Panc1 (cell line): ENCODE measurements around the gene LRRC18. TPM values are rescaled to one million over a fixed set of nuclear protein-coding genes. Genes with fewer than 3 reads are reported as not detected.
A peak's percentile ranks its signal among the peaks of the same experiment; 100 is the strongest.

Source experiments
- ATAC-seq: fragments of 200-7000 bp; cut with Tn5 transposase; 2 replicates; pipeline ENCODE4 v1.9.1; 2020; ENCODE audit warnings: mild to moderate bottlenecking, moderate library complexity
- BruUV-seq: library from RNA; stranded (reverse); fragments of 400-500 nt; replicated peaks from 2 replicates; lab custom pipeline; 2021; lab: Mats Ljungman, UMichigan
- CTCF ChIA-PET: fragments of 300-600 bp; sonication (Branson Sonifier 250); formaldehyde crosslinking; loops from one replicate; lab custom pipeline; 2022; ENCODE audit warnings: antibody characterized with exemption; lab: Charles Lee
- POLR2A ChIA-PET: fragments of 300-600 bp; sonication (Branson Sonifier 250); formaldehyde crosslinking; loops from one replicate; lab custom pipeline; 2022; ENCODE audit warnings: antibody characterized with exemption; lab: Charles Lee
- DNase-seq: peaks from one replicate; pipeline ENCODE4 v3.0.0-alpha.2; 2010; ENCODE audit warnings: low read depth, low spot score
- H3K27ac ChIP-seq: 2 replicates; pipeline ENCODE4 v1.5.1; 2011; ENCODE audit warnings: mild to moderate bottlenecking, low read length, inconsistent platforms
- H3K27me3 ChIP-seq: fragments of 200-500 bp; sonication (Bioruptor generic); 2 replicates; pipeline ENCODE4 v1.6.0; 2014; ENCODE audit warnings: low read length, inconsistent platforms; ENCODE audit not compliant: control insufficient read depth, insufficient read depth
- H3K36me3 ChIP-seq: fragments of 200-500 bp; sonication (Bioruptor generic); 2 replicates; pipeline ENCODE4 v1.5.1; 2014; ENCODE audit warnings: inconsistent platforms, mild to moderate bottlenecking, low read length, moderate library complexity; ENCODE audit not compliant: control insufficient read depth, insufficient read depth
- H3K4me1 ChIP-seq: 2 replicates; pipeline ENCODE4 v1.5.1; 2011; ENCODE audit warnings: inconsistent platforms, mild to moderate bottlenecking, low read length, moderate library complexity; ENCODE audit not compliant: control insufficient read depth, insufficient read depth
- H3K4me3 ChIP-seq, 2 experiments: 2 replicates each; pipeline ENCODE4 v1.5.1; 2011 to 2012; ENCODE audit warnings: low read depth in 2 of 2, low read length in 2 of 2, mild to moderate bottlenecking in 2 of 2, inconsistent platforms in 1 of 2, moderate library complexity in 1 of 2
- H3K9me3 ChIP-seq: fragments of 200-500 bp; sonication (Bioruptor generic); 2 replicates; pipeline ENCODE4 v1.5.1; 2014; ENCODE audit warnings: low read depth, mild to moderate bottlenecking, inconsistent platforms, low read length, moderate library complexity; ENCODE audit not compliant: control insufficient read depth, insufficient read depth
- CTCF ChIP-seq: fragments of 450-650 bp; IDR thresholded peaks from 2 replicates; pipeline ENCODE4 v1.5.1; 2017; ENCODE audit warnings: mild to moderate bottlenecking
- POLR2AphosphoS5 ChIP-seq: IDR thresholded peaks from 2 replicates; pipeline ENCODE4 v1.6.1; 2012; ENCODE audit warnings: mild to moderate bottlenecking, low read depth, low read length, moderate library complexity
- REST ChIP-seq, 2 experiments: IDR thresholded peaks; 2 replicates each; pipeline ENCODE4 v1.6.1; 2011 to 2012; ENCODE audit warnings: low read depth in 2 of 2, control low read depth in 1 of 2, low read length in 1 of 2, mild to moderate bottlenecking in 1 of 2, moderate library complexity in 1 of 2; ENCODE audit not compliant: insufficient read depth in 1 of 2
- SIN3A ChIP-seq: IDR thresholded peaks from 2 replicates; pipeline ENCODE4 v1.6.1; 2012; ENCODE audit warnings: low read depth, mild to moderate bottlenecking, low read length, moderate library complexity, borderline replicate concordance; ENCODE audit not compliant: insufficient read depth
- TCF7L2 ChIP-seq: IDR thresholded peaks from 2 replicates; pipeline ENCODE4 v1.6.1; 2011; ENCODE audit warnings: mild to moderate bottlenecking, low read depth, low read length, inconsistent platforms
- in situ Hi-C: cut with HindIII; loops from 2 replicates; pipeline ENCODE4 v1.10.0; 2016; ENCODE audit warnings: low sequenced_read_pairs, low pct_unique_long_range_greater_than_20kb
- intact Hi-C: fragments of 100-400 bp; cut with micrococcal nuclease; formaldehyde crosslinking; loops from one replicate; pipeline ENCODE4 v1.10.0; 2022; ENCODE audit not compliant: unreplicated experiment
- total RNA-seq: library from RNA; stranded (reverse); gene quantifications from one replicate; pipeline ENCODE4 v1.2.1, GENCODE V29; 2021; ENCODE audit not compliant: unreplicated experiment

The LRRC18 gene
- total RNA-seq, 1 experiment from 2014 or later = not detected

GRCh38 chr10:48981310-48981907 is 41.8 kb upstream of the LRRC18 start:
- in situ Hi-C loops = no loop called here
- no peak overlapping the region for H3K4me3 ChIP-seq
- H3K27me3 ChIP-seq = no peaks in the 10 kb centered on the region
- intact Hi-C loops = loop anchor here (5.0 to 10.0 kb wide), 5 partner anchors 181 to 531 kb away; partner anchors contain the start of genes C10orf71 and DRGX
- DNase-seq (peak; percentile 15), ATAC-seq (peak; percentile 92)
- POLR2A ChIA-PET = no interaction called here
- H3K27ac ChIP-seq = no peak overlapping the region
- no peaks in the 10 kb centered on the region for H3K4me1 ChIP-seq
- no peaks in the 10 kb centered on the region for H3K36me3 ChIP-seq
- no TSS peak for BruUV-seq
- no peaks in the 10 kb centered on the region for H3K9me3 ChIP-seq
- no peak for TF ChIP-seq TCF7L2
- TF ChIP-seq SIN3A = no peak
- TF ChIP-seq CTCF = peak; percentile 97
- TF ChIP-seq REST (IDR thresholded peaks at IDR 0.05; ENCODE audit: insufficient read depth in 1 of 2, low read depth in 2 of 2, low read length in 1 of 2) = no peak
- no peak for TF ChIP-seq POLR2AphosphoS5
- CTCF ChIA-PET = interaction anchor here (1.2 kb wide), 1 partner anchor 183 kb away, joined by 3 read pairs; no protein-coding TSS in a partner anchor

- no peak overlapping the region for H3K4me3 ChIP-seq
- ChIA-PET POLR2A (no interaction called here), CTCF (interaction anchor here (0.6 kb wide), 1 partner anchor 416 kb away, joined by 5 read pairs; no protein-coding TSS in a partner anchor)
- no peak for TF ChIP-seq REST (IDR thresholded peaks at IDR 0.05; ENCODE audit: insufficient read depth in 1 of 2, low read depth in 2 of 2, low read length in 1 of 2)
- no peak for TF ChIP-seq POLR2AphosphoS5
- TF ChIP-seq SIN3A = no peak
- no peak for TF ChIP-seq CTCF
- no peak for TF ChIP-seq TCF7L2
- no peaks in the 10 kb centered on the region for H3K27me3 ChIP-seq
- no peaks in the 10 kb centered on the region for H3K9me3 ChIP-seq
- no peak for ATAC-seq
- no peaks in the 10 kb centered on the region for H3K4me1 ChIP-seq
- BruUV-seq = no TSS peak
- H3K27ac ChIP-seq = no peak overlapping the region
- intact Hi-C loops = no loop called here
- in situ Hi-C loops = no loop called here
- no peak for DNase-seq
- H3K36me3 ChIP-seq = no peaks in the 10 kb centered on the region
Measured at GRCh38 chr10:48978318-48978717, 38.7 kb upstream of the LRRC18 start.
